GM12878 (cell line): ENCODE measurements around the gene PLAC8L1. TPM values are rescaled to one million over a fixed set of nuclear protein-coding genes. Genes with fewer than 3 reads are reported as not detected.

Experiments used
- ATAC-seq: fragments of 200-7000 bp; cut with Tn5 transposase; 3 replicates; pipeline ENCODE4 v1.9.1; 2020; ENCODE audit warnings: mild to moderate bottlenecking, moderate library complexity
- BruUV-seq: library from RNA; stranded (reverse); fragments of 400-500 nt; replicated peaks from 2 replicates; lab custom pipeline; 2021; lab: Mats Ljungman, UMichigan
- CTCF ChIA-PET: fragments of 300-600 bp; sonication (Branson Sonifier 250); formaldehyde crosslinking; extraction: SDS; loops from one replicate; lab custom pipeline; 2021; ENCODE audit warnings: inconsistent platforms; lab: Yijun Ruan, JAX
- POLR2A ChIA-PET: fragments of 350-600 bp; formaldehyde crosslinking; extraction: SDS; loops from one replicate; lab custom pipeline; 2021; ENCODE audit warnings: inconsistent platforms; lab: Charles Lee
- RAD21 ChIA-PET: fragments of 300-600 bp; sonication (Branson Sonifier 250); formaldehyde crosslinking; loops from one replicate; lab custom pipeline; 2023; ENCODE audit warnings: antibody characterized with exemption; ENCODE audit not compliant: unreplicated experiment; lab: Charles Lee
- SMC1A ChIA-PET: fragments of 300-600 bp; sonication (Branson Sonifier 250); formaldehyde crosslinking; loops from one replicate; lab custom pipeline; 2023; ENCODE audit not compliant: unreplicated experiment, uncharacterized antibody; lab: Charles Lee
- DNase-seq: peaks from one replicate; pipeline ENCODE4 v3.0.0-alpha.2; 2011; ENCODE audit warnings: low read depth, low spot score
- FAIRE-seq: peaks from 3 replicates; lab custom pipeline; 2011; peaks lifted over from hg19 to GRCh38; lab: Jason Lieb, UNC
- H2AFZ ChIP-seq: 2 replicates; pipeline ENCODE4 v1.6.0; 2011; ENCODE audit warnings: low read depth, low read length, control low read depth; ENCODE audit not compliant: control insufficient read depth
- H3K27ac ChIP-seq: 2 replicates; pipeline ENCODE4 v1.5.1; 2011; ENCODE audit warnings: control low read depth; ENCODE audit not compliant: control insufficient read depth, insufficient read depth
- H3K27me3 ChIP-seq, 2 experiments: replicated peaks in 1 of 2; 2 replicates each; pipeline versions ENCODE4 v1.6.0 to v1.6.1; 2011; ENCODE audit warnings: low read length in 1 of 2; ENCODE audit not compliant: control insufficient read depth in 2 of 2, insufficient read depth in 2 of 2
- H3K36me3 ChIP-seq, 2 experiments: 2 replicates each; pipeline ENCODE4 v1.5.1; 2011; ENCODE audit warnings: low read length in 1 of 2; ENCODE audit not compliant: control insufficient read depth in 2 of 2, insufficient read depth in 2 of 2
- H3K4me1 ChIP-seq: 2 replicates; pipeline ENCODE4 v1.6.1; 2011; ENCODE audit warnings: mild to moderate bottlenecking, low read length, moderate library complexity, mixed read lengths; ENCODE audit not compliant: control insufficient read depth, insufficient read depth
- H3K4me2 ChIP-seq: 2 replicates; pipeline ENCODE4 v1.6.0; 2011; ENCODE audit warnings: control low read depth; ENCODE audit not compliant: control insufficient read depth, insufficient read depth
- H3K4me3 ChIP-seq: fragments of 200-600 bp; sonication (generic); 2 replicates; pipeline ENCODE4 v1.5.1; 2016
- H3K79me2 ChIP-seq: 2 replicates; pipeline ENCODE4 v1.6.0; 2011; ENCODE audit warnings: low read length; ENCODE audit not compliant: control insufficient read depth, insufficient read depth
- H3K9ac ChIP-seq: 2 replicates; pipeline ENCODE4 v1.8.0; 2011; ENCODE audit warnings: low read length, control low read depth, mixed read lengths; ENCODE audit not compliant: control insufficient read depth, insufficient read depth
- H3K9me3 ChIP-seq: replicated peaks from 3 replicates; pipeline ENCODE4 v1.5.1; 2011; ENCODE audit warnings: mild to moderate bottlenecking, low read length; ENCODE audit not compliant: control insufficient read depth, insufficient read depth
- H4K20me1 ChIP-seq: 2 replicates; pipeline ENCODE4 v1.6.0; 2011; ENCODE audit not compliant: control insufficient read depth, insufficient read depth
- CHD1 ChIP-seq: IDR thresholded peaks from 2 replicates; pipeline ENCODE4 v1.6.1; 2012; ENCODE audit warnings: low read depth, low read length, improper control_type of control experiment
- CTCF ChIP-seq, 3 experiments: IDR thresholded peaks in 2 of 3; conservative IDR thresholded peaks in 1 of 3; 2 replicates each; pipeline ENCODE4 v1.5.1; 2011; ENCODE audit warnings: low read depth in 3 of 3, low read length in 3 of 3, mild to moderate bottlenecking in 3 of 3, control low read depth in 2 of 3, moderate library complexity in 2 of 3, inconsistent platforms in 1 of 3, mixed read lengths in 1 of 3; ENCODE audit not compliant: control insufficient read depth in 2 of 3, insufficient read depth in 1 of 3; ENCODE audit errors: extremely low read depth in 1 of 3
- EED ChIP-seq: sonication (generic); IDR thresholded peaks from 2 replicates; pipeline ENCODE4 v1.6.1; 2016; ENCODE audit warnings: antibody characterized with exemption, low read depth
- FOXK2 ChIP-seq: fragments of 450-650 bp; IDR thresholded peaks from 2 replicates; pipeline ENCODE4 v1.6.1; 2017; ENCODE audit warnings: mild to moderate bottlenecking, moderate library complexity
- RBBP5 ChIP-seq: fragments of 200-600 bp; sonication (generic); conservative IDR thresholded peaks from 2 replicates; pipeline ENCODE4 v1.6.1; 2016
- RELB ChIP-seq: fragments of 450-650 bp; IDR thresholded peaks from 2 replicates; pipeline ENCODE4 v1.6.1; 2017; ENCODE audit warnings: low read depth, mild to moderate bottlenecking, moderate library complexity
- SPI1 ChIP-seq: IDR thresholded peaks from 2 replicates; pipeline ENCODE4 v1.6.1; 2011; ENCODE audit warnings: low read depth, mild to moderate bottlenecking, low read length, moderate library complexity, borderline replicate concordance; ENCODE audit not compliant: insufficient read depth
- WGBS: methylation state at CpG from one replicate; pipeline ENCODE4 v1.1.6; 2016; ENCODE audit warnings: low lambda C conversion rate; ENCODE audit not compliant: insufficient replicate concordance, insufficient coverage; ENCODE audit errors: missing lambda C conversion rate; 5-methylcytosine and 5-hydroxymethylcytosine counted together
- in situ Hi-C: fragments of 300-500 bp; cut with MboI; formaldehyde crosslinking; loops from 9 replicates; pipeline ENCODE4 v1.14.3; 2018; ENCODE audit warnings: mixed read lengths
- intact Hi-C: fragments of 100-400 bp; cut with micrococcal nuclease; formaldehyde crosslinking; loops from one replicate; pipeline ENCODE4 v1.14.2; 2022; ENCODE audit not compliant: unreplicated experiment
- polyA plus RNA-seq, 11 experiments: library from polyadenylated mRNA; depleted of rRNA in 4 of 11; unstranded in 6 of 11; stranded (reverse) in 5 of 11; fragments of >200 nt; fragmentation: Nextera tagmentation in 4 of 11; fragmentation: Illumina TruSeq in 1 of 11; extraction: Ambion mirVana in 4 of 11; extraction: Trizol in 1 of 11; gene quantifications; 1 replicate in 1 of 11; 2 replicates in 10 of 11; pipeline versions ENCODE4 v1.2.1 to v1.2.3, GENCODE V29; 2011 to 2016; ENCODE audit warnings: inconsistent platforms in 2 of 11, missing spikeins in 2 of 11, low read depth in 1 of 11
- total RNA-seq, 4 experiments: library from RNA; depleted of rRNA in 3 of 4; stranded (reverse); fragments of >200 nt in 3 of 4; fragmentation: Illumina TruSeq in 1 of 4; extraction: Trizol in 1 of 4; gene quantifications; 2 replicates each; pipeline versions ENCODE4 v1.2.1 to v1.2.3, GENCODE V29; 2013 to 2021
- TF ChIP-seq, protein P1 (sequence below): fragments of 450-650 bp; formaldehyde crosslinking; IDR thresholded peaks from 2 replicates; pipeline ENCODE4 v1.4.0; 2022; ENCODE audit warnings: mild to moderate bottlenecking, moderate library complexity

The PLAC8L1 gene
- total and polyA plus RNA-seq, 10 of the 15 experiments (the other 5 are each of a cell fraction or from before 2014, with no cell fraction given) = 0.17 to 0.39 (median 0.24) TPM; not detected in 4

DNA sequence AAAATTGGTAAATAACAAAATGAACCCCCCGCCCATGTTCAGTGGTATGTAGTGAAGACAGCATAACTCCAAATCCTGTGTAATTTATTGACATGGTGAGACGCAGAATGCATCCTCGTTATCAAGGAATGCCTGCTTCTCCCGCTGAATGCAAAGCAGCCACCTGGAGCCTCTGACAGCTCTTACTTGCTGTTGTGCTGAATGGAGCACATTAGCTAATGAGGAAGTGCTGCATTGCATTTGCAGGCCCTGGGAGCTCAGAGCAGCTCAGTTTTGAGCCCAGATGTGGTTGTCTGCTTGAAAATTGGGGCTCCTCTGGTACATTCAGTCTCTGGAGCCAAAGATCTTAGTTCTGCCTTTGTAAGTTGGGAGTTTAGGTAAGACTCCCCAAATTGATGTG is 28.9 kb downstream of the PLAC8L1 start:
- ChIA-PET CTCF (no interaction called here), RAD21 (interaction anchor here (0.6 kb wide), 1 partner anchor 24 kb away, joined by 3 read pairs; no protein-coding TSS in a partner anchor), POLR2A (no interaction called here), SMC1A (no interaction called here)
- Histone ChIP-seq H3K9me3 (no peaks in the 10 kb centered on the region), H4K20me1 (no peaks in the 10 kb centered on the region), H3K36me3 (no peaks in the 10 kb centered on the region), H3K9ac (no peak overlapping the region), H3K79me2 (no peaks in the 10 kb centered on the region), H3K4me1 (peaks cover 8% of the 10 kb centered on the region), H2AFZ (no peak overlapping the region), H3K27ac (no peak overlapping the region), H3K4me3 (no peak overlapping the region), H3K4me2 (no peak overlapping the region), H3K27me3 (no peaks in the 10 kb centered on the region)
- TF ChIP-seq, protein P1, sequence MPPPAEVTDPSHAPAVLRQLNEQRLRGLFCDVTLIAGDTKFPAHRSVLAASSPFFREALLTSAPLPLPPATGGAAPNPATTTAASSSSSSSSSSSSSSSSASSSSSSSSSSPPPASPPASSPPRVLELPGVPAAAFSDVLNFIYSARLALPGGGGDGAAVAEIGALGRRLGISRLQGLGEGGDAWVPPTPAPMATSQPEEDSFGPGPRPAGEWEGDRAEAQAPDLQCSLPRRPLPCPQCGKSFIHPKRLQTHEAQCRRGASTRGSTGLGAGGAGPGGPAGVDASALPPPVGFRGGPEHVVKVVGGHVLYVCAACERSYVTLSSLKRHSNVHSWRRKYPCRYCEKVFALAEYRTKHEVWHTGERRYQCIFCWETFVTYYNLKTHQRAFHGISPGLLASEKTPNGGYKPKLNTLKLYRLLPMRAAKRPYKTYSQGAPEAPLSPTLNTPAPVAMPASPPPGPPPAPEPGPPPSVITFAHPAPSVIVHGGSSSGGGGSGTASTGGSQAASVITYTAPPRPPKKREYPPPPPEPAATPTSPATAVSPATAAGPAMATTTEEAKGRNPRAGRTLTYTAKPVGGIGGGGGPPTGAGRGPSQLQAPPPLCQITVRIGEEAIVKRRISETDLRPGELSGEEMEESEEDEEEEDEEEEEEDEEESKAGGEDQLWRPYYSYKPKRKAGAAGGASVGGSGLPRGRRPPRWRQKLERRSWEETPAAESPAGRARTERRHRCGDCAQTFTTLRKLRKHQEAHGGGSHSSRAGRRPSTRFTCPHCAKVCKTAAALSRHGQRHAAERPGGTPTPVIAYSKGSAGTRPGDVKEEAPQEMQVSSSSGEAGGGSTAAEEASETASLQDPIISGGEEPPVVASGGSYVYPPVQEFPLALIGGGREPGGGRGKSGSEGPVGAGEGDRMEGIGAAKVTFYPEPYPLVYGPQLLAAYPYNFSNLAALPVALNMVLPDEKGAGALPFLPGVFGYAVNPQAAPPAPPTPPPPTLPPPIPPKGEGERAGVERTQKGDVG (CRISPR knock-in tag) = no peak
- TF ChIP-seq CHD1 (no peak), RBBP5 (no peak), EED (no peak), CTCF (IDR thresholded peaks at IDR 0.05 in 2 of 3, conservative IDR thresholded peaks at IDR 0.05 in 1 of 3; ENCODE audit: control insufficient read depth in 2 of 3, extremely low read depth in 1 of 3, insufficient read depth in 1 of 3, low read depth in 3 of 3, low read length in 3 of 3) (no peak), FOXK2 (no peak), RELB (no peak), SPI1 (peak; percentile 43; the same call in 1 of the 2 replicates)
- DNase-seq (no peak), FAIRE-seq (no peak), ATAC-seq (no peak)
- in situ Hi-C loops (no loop called here), intact Hi-C loops (no loop called here)
- 65% methylated on average over 4 of the region's 4 CpGs for WGBS
- no TSS peak for BruUV-seq
